Measurements from ENCODE around the gene MLST8.

Gene MLST8

GRCh38 chr16:2234813-2235170, 29.5 kb downstream of the MLST8 start:
- no peak for TF ChIP-seq CTCF (conservative IDR thresholded peaks at IDR 0.05; ENCODE audit: low read depth)
- CTCF ChIA-PET: interaction anchor here (0.6 kb wide), 2 partner anchors 47 to 52 kb away, joined by 3 to 4 read pairs; no protein-coding TSS in a partner anchor
- no peak for DNase-seq (ENCODE audit: low spot score)
- POLR2A ChIA-PET (ENCODE audit: low non-redundant PET): no interaction called here
- no peak overlapping the region for H3K27ac ChIP-seq

- ChIA-PET CTCF (no interaction called here), POLR2A (ENCODE audit: low non-redundant PET) (no interaction called here)
- no peak overlapping the region; the same call in 1 of the 2 replicates for H3K27ac ChIP-seq
Observed at GRCh38 chr16:2235234-2235651, 30.0 kb downstream of the MLST8 start.

GRCh38 chr16:2235695-2236336, 30.6 kb downstream of the MLST8 start:
- CTCF ChIA-PET: interaction anchor here (0.7 kb wide), 1 partner anchor 16 kb away, joined by 3 read pairs; no protein-coding TSS in a partner anchor
- POLR2A ChIA-PET (ENCODE audit: low non-redundant PET): no interaction called here
- peak overlapping the region; percentile 26 for H3K27ac ChIP-seq
- no peak for TF ChIP-seq CTCF (conservative IDR thresholded peaks at IDR 0.05; ENCODE audit: low read depth)
- DNase-seq (ENCODE audit: low spot score): no peak

More at GRCh38 chr16:2235234-2235651, 30.0 kb downstream of the MLST8 start:
- no peak for TF ChIP-seq CTCF (conservative IDR thresholded peaks at IDR 0.05; ENCODE audit: low read depth)
- no peak for DNase-seq (ENCODE audit: low spot score)

GRCh38 chr16:2236337-2237101, 31.3 kb downstream of the MLST8 start, which contains the start of gene DNASE1L2:
TSS of gene DNASE1L2 (plus strand) at chr16:2236444. CDS start at chr16:2236817, 373 bp downstream.
- peak within 1 kb of the TSS; percentile 26 for H3K27ac ChIP-seq
- TF ChIP-seq CTCF (conservative IDR thresholded peaks at IDR 0.05; ENCODE audit: low read depth): no peak
- POLR2A ChIA-PET (ENCODE audit: low non-redundant PET): no interaction called here
- peak; percentile 49 for DNase-seq (ENCODE audit: low spot score)
- CTCF ChIA-PET: interaction anchor here (0.7 kb wide), 2 partner anchors 15 to 87 kb away, joined by 3 read pairs; no protein-coding TSS in a partner anchor

- POLR2A ChIA-PET (ENCODE audit: low non-redundant PET): no interaction called here
- no peak for TF ChIP-seq CTCF (conservative IDR thresholded peaks at IDR 0.05; ENCODE audit: low read depth)
- no peak for DNase-seq (ENCODE audit: low spot score)
- H3K27ac ChIP-seq: no peak overlapping the region
- CTCF ChIA-PET: interaction anchor here (0.7 kb wide), 1 partner anchor 88 kb away, joined by 3 read pairs; no protein-coding TSS in a partner anchor
Observed at GRCh38 chr16:2237102-2237482, 31.8 kb downstream of the MLST8 start.

GRCh38 chr16:2237493-2238149, 32.4 kb downstream of the MLST8 start:
- CTCF ChIA-PET: no interaction called here

More at GRCh38 chr16:2237493-2238149, 32.4 kb downstream of the MLST8 start:
- H3K27ac ChIP-seq: no peak overlapping the region
- no peak for DNase-seq (ENCODE audit: low spot score)
- POLR2A ChIA-PET (ENCODE audit: low non-redundant PET): no interaction called here
- TF ChIP-seq CTCF (conservative IDR thresholded peaks at IDR 0.05; ENCODE audit: low read depth): no peak

Measured in RWPE1 (cell line).